SKM-1 treated with dmso at 0.1 percent for 144 hours (cell line): ENCODE data around the gene CDC42BPA.
"Not testable (repeated sequence)": the region's sequence is repeated elsewhere in the genome, so short reads cannot be mapped to it uniquely, and the experiment has no call there.

ENCODE experiments used
- DNase-seq: peaks from one replicate; lab custom pipeline; 2025; ENCODE audit not compliant: unreplicated experiment; lab: John Stamatoyannopoulos, UW

CDC42BPA gene

DNA sequence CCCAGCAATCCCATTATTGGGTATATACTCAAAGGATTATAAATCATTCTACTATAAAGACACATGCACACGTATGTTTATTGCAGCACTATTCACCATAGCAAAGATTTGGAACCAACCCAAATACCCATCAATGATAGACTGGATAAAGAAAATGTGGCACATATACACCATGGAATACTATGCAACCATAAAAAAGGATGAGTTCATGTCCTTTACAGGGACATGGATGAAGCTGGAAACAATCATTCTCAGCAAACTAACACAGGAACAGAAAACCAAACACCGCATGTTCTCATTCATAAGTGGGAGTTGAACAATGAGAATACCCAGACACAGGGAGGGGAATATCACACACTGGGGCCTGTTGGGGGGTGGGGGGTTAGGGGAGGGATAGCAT is 318.7 kb downstream of the CDC42BPA start:
- DNase-seq, result not testable (repeated sequence)

DNA sequence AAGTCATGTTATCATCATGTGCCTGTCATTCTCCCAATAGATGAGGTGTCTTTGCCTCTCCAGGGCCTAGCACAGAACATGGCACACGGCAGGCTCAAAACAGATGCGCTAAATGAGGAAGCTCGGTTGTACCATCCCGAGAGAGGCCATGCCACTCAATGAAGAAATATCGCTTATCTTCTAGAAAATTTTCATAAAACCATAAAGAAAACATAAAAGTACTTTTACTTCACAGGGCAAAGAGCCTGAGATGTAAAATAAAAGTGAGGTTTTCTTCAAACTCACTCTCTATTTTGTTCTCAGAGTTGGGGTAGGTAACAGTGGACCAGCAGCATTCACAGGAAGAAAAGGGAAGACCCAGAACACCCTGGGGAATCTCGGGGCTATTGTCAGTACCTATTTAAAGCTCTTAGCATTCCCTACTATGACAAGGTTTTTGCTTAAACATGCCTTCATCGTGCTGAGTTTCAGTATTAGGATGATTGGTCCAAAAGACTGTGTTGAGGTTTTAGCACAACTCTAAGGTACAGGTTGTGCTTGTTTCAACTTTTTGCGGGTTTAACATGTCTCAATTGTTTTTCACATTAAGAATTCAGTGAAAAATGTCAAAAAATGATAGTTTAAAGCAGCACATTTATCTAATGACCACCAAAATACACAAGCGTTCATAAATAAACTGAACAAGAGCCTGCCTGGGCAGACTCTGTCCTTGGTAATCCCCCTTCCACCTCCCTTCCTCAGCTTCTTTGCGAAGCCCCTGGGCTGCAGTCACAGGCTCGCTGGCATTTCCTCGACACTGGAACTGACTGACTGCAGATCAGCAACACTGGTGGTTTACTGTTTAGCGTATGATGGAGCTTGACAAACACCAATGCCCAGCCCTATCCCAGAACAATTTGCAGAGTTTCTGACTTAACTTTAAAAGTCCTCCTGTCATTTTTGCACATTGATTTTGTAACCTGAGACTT is 322.6 kb downstream of the CDC42BPA start:
- no peak for DNase-seq

DNA sequence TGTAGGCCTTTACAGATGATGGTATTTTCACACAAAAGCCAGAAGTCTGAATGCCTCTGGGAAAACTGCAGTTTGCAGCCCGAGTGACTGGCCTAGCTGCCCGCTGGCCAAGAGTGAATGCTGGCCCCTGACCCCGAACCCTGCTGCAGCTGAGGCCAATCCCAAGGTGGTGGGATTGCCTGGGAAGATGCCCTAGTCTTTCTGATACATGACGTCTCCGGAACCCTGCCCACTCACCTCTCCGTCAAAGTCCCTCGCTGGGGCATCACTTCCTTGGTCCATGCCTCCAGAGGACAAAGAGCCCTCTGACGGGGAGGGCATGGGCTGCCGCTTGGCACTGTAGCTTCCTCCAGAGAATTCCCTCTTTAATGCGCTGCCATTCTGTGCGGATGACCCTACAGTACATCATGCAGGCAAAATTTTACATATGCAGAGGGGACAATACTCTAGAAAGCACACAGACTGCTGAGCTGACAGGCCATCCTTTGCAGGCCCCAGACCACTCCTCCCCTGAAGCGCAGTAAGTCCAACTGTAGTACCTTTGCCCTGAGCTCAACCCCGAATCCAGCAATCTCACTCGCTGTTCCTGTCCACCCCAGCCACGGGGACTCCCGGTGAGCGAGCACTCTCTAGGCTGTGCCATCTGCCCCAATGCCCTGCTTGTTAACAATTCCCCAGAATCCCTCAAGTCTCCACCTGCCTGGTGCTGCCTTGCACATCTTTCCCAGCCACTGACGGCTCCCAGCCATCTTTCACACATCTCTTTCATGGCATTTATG is 323.5 kb downstream of the CDC42BPA start:
- DNase-seq, result no peak

DNA sequence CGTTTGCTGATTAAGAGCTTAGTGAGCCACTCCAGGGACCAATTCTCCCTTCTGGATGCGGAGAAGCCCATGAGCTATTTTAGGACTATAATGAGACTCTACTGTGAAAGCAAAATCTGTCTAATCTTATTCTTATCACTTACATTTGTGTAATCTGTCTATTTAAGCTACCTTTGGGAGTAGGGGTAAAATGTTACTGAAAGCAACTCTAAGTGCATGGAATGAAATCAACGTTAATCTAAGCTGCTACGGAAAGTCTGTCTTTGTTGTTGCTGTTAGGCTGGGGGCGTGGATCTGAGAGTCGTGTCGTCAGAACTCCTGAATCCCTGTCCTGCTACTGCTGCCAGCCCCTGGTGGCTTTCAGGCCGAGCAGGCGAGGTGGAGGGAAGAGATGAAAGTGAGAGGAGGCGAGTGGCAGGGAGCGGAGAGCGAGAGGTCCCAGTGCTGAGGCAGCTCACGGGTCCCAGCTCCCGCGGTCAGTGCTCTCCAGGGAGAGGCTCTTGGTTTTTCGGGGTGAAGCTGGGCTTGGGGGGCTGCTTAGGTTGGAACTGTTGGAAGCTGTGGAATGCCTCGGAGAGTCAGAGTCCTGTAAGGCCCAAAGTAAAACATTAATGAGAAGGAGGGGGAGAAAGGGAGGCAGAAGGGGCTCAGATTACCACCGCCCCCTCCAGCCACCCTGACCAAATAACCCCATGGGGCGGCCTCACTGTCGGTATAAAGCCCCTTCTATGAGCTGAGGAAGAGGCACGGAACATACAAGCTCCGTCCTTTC is 324.3 kb downstream of the CDC42BPA start:
- DNase-seq, result no peak

DNA sequence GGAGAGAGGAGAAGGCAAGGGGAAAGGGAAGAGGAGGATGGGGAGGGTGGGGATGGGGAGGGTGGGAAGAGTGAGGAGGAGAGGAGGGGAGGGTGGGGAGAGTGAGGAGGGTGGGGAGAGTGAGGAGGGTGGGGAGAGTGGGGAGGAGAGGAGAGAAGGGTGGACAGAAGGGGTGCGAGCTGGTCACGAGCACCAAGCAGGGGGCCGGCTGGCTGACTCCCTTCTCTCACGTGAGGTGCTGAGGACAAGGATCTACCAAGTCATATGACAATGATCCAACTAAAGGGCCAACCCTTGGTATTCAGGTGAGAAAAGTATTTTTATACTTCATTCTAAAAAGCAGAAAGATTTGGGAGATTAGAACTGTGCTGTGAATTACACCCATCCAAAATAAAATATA is 326.4 kb downstream of the CDC42BPA start:
- DNase-seq, result no peak

DNA sequence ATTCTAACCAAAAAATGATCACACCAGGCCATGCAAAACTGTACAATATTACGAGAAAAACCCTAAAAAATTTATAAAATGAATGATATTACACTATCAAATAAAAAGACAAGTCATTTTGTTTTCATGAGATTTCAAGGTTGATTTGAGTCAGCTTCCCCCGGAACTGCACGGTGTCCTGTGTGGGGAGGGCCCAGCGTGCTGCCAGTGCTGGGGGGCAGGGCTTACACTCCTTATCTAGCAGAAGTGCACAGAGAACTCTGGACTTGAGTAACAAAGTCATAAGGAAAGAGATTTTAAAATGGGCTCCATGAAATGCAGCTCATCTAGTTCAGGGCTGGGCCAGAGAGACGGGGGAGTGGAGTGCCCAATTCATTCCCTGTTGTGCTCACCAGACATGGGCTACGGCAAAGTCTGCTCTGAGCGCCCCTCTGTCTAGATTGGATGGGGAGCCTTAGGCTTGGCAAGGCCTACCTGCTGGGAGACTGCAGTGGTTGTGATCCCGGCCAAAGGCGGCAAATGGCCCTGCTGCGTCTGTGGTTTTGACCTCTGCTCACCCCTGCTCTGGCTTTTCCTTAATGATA is 328.1 kb downstream of the CDC42BPA start:
- DNase-seq, result no peak

DNA sequence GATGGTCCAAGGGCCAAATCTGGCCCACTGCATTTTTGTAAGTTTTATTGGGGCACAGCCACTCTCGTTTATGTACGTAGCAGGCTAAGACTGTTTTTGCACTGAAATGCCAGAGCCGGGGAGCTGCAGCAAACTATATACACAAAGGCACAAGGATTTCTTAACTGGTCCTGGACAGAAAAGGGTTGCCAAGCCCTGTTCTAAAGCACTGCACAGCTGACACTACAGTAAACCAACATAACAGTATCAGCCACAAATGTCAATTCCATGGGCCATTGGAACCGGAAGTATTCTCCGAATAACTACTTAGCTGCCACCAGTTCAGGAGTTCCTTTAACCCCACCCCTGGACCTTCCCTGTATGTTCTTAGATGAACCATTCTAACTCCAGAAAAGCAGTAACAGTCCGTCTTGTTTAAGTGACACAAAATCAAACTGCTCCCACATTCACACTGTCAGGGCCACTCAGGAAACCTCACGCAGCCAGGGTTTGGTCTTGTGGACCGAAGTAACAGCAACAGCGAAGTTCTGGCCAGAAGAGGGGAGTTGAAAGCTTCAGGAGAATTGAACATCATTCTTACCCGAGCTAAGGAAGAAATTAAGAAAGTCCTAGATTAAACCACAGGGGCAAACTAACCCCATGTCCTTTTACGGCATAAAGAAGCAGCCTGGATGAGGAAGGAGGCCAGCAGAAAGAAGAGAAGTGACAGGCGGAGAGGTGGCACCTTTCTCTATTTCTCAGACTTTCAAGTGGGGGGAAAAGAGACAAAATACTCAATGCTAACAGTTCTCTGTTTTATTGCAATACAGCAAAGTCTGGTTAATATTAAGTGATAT is 329.0 kb downstream of the CDC42BPA start:
- DNase-seq, result no peak

DNA sequence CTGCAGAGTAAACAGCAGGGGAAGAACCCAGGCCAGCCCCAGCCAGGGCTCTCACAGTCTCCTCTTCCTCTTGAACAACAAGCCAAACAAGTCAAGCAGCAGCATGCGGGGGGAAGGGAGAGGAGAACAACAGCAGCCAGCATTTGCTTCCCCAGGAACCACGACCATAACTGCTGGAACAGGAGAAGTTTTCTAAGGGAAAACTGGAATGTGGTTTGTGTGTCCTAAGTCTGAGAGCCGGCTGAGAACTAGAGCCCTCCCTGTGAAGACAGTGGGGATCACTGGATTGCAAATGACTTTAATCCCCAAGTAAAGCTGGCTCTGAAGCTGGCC is 330.0 kb downstream of the CDC42BPA start:
- DNase-seq, result no peak

DNA sequence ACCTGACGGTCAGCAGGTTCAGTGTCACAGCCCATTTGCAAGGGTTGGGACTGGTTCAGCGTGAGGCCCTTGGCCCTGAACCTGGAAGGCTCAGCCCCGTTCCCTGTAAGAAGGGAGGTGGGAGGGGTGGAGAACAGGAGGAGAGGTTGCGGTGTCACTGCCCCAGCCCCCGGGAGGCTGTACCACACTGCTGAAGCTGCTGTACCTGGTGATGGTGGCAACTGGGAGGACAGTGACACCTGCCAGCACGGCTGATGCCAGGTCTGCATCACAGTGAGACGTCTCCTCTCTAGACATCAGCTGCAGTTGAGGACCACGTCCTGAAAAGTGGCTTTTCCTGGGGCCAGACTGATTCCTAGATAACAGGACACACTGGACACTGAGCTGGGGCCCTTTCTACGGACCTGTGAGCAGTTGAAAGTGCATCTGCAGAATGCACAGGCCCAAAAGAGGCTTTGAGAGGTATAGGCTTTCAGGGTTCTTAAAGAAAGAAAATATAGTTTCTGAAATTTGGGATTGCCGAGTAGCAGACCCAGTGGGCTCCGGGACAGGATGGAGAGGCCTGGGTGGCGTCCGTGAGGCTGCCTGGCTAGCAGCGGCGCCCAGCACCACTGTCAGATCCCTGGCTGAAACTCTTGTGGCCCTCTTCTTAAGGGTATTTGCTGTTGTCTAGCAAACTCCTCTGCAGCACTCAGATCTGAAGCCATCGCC is 330.5 kb downstream of the CDC42BPA start:
- no peak for DNase-seq

DNA sequence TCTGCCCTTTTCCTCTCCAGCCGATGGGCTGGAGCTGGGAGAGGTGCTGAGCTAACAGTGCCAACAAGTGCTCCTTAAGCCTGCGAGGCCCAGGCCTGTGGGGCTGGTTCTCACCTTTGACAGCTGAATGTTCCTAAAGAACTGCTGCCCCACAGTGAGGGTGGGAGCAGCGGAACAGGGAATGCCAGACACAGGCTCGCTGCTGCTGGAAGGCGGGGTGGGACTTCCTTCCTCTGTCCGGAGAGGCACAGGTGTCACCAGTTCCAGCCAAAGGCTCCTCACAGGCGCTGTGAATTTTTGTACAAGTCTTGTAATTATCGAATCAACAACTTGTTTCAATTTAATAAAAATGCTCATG is 331.1 kb downstream of the CDC42BPA start:
- DNase-seq, result no peak

DNA sequence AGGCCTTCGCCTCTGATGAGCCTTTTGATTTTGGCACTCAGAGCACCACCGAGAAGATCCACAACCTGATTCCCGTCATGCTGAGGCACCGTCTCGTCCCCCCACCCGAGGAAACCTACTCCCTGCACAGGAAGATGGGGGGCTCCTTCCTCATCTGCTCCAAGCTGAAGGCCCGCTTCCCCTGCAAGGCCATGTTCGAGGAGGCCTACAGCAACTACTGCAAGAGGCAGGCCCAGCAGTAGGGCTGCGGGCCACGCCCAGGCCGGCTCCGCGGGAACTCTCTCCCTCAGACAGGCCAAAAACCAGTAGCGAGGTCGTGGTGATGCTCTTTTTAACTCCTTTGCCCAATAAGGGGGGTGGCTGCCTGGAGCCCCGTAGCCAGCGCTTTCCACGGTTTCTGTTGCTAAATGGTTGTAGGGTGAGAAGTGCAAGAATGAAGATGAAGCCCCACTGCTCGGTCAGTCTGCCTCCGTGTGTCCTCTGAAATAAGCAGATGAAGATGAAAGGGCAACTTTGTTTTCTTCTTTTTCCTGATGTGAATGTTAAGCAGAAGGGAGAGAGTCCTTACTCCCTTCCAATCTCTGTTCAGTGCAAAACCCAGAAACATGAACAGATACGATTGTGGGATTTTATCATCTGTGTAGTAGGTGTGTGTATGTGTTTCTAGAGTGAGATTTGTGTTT is 331.7 kb downstream of the CDC42BPA start:
- no peak for DNase-seq

DNA sequence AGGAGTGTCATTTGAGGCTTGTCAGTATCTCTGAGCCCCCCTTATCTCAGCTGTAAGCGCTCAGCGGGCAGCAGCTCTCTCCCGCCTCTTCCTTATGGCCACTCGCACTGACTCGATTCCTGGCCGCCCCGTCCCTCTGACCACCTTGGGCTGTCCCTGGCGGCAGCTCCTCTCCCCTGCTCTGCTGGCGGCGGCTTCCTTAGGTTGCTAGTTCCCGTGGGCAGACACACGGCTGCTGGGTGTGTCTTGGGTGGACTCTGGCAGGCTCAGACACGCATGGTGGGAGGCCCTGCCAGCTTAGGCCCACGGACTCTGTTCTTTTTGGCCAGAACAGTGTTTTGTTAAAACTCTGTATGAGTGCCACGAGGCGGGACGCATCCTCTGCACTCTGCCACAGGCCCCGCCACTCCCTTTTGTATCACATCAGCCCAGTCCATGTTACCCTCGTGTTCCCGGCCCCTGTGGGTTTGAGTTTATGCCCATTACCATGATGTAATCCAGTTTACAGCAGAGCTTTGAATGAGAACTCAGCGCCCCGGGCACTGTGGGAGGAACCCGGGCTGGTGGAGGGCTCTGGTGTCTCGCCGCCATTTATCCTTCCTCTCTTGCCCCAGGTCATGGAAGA is 332.3 kb downstream of the CDC42BPA start:
- DNase-seq, result no peak

DNA sequence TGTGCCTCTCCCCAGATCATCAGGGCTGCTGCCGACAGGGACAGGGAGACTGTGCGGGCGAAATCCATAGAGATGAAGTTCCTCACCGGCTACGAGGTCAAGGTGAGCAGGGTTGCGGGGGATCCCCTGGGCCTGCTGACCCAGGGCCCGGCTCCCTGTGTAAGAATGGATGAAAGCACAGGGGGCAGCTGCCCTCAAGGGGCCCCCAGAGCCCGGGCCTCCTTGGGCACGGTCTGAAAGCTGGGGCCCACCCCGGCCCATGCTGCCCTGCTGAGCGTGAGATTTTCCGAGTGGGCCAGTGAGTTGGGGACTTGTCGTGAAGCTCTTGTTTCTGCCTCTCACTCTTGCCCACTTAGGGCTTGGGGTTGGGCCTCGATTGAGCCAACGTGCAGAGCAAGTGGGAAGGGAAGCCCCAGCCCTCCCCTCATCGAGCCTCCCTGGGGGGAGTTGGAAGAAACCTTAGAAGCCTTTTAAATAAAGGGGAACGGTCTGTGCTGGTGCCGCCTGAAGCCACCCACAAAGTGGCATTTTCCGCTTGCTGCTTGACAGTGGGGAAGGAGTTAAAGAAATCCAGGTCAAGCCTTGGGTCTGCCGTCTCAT is 333.0 kb downstream of the CDC42BPA start:
- no peak for DNase-seq

DNA sequence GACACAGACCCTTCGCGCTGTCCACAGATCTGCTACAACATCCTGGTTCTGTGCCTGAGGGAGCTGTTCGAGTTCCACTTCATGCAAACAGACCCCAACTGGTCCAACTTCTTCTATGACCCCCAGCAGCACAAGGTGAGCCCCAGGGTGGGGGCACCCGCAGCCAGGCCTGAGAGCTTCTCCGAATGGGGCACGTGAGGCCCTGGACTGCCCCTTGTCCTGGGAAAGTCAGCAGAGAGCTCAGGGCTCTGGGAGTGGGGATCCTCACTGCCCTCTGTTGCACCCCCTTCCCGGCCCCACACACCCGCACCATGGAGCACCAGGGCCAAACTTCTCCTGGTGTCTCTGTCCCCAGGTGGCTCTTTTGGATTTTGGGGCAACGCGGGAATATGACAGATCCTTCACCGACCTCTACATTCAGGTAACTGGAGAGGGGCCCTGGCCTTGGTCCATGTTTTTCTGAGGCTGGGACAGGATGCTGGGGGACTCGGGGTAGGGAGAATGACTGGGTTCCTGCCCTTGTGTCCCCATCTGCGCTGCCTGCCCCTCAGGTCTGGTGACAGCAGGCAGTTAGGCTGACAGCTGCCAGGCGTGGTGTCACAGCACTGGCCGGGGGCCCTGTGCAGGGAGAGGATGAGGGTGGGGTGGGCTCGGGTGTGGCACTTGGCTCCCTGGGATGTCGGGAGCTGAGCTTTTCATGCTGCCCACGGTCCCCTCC is 333.6 kb downstream of the CDC42BPA start:
- no peak for DNase-seq

DNA sequence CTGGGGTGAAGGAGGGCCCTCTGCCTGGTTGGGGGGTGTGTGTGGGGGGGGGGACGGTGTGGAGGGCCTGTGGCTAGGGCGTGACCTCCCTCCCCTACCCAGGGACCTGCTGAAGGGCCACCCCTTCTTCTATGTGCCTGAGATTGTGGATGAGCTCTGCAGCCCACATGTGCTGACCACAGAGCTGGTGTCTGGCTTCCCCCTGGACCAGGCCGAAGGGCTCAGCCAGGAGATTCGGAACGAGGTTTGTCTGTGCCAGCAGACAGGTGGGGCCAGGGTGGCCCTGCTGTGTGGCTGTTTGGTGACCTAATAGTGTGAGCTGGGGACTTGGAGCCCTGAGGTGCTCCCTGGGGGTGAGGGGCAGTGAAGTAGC is 334.3 kb downstream of the CDC42BPA start:
- no peak for DNase-seq

DNA sequence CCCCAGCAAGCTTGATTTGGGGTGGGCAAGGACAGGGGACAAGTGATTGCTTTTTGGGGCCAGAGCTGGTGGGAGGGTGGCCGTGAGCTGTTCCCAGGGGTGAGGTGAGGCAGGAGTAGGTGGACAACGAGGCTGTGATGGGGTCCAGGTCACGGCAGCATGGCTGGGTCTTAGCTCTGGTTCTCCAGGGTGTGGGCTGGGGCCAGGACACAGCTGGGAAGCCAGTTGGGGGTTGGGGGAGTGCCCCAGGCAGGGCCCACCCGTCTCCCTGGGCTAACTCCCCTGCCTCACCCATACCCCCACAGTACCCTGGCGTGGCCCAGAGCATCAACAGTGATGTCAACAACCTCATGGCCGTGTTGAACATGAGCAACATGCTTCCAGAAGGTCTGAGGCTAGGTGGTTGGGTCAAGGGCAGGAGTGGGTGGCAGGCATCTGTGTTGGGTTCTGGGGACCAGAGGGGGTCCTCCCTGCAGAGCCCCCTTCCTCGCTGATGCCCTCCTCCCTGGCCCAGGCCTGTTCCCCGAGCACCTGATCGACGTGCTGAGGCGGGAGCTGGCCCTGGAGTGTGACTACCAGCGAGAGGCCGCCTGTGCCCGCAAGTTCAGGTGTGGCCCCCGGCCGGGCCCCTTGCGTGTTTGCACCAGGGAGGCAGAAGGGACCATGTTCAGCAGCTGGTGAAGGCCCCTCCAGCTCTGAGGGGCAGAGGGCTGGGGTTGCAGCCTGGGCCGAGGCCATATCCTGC is 334.9 kb downstream of the CDC42BPA start:
- no peak for DNase-seq
